HepG2 (cell line): Measurements from ENCODE around the gene HRC. TPM values are rescaled to one million over a fixed set of nuclear protein-coding genes. Genes with fewer than 3 reads are reported as not detected.

Experiments used
- CENPBD1 ChIP-seq: sonication (generic); formaldehyde crosslinking; IDR thresholded peaks from 2 replicates; pipeline ENCODE4 v1.8.0; 2022; ENCODE audit warnings: missing genetic modification reagents, low read depth, mild to moderate bottlenecking, borderline replicate concordance
- FOXO4 ChIP-seq: sonication (generic); formaldehyde crosslinking; conservative IDR thresholded peaks from 2 replicates; pipeline ENCODE4 v1.8.1; 2023; ENCODE audit warnings: missing genetic modification reagents
- GABPB1 ChIP-seq: IDR thresholded peaks from 2 replicates; pipeline ENCODE4 v1.6.1; 2016; ENCODE audit warnings: mild to moderate bottlenecking, missing genetic modification reagents, moderate library complexity, missing compliant biosample characterization
- GRHL1 ChIP-seq: sonication (generic); formaldehyde crosslinking; conservative IDR thresholded peaks from 2 replicates; pipeline ENCODE4 v1.8.0; 2022; ENCODE audit warnings: missing genetic modification reagents
- HNRNPLL ChIP-seq: fragments of 200-400 bp; formaldehyde crosslinking; IDR thresholded peaks from 2 replicates; pipeline ENCODE4 v1.6.1; 2017; ENCODE audit warnings: mild to moderate bottlenecking, low read depth, low read length; ENCODE audit not compliant: poor library complexity, severe bottlenecking
- MIXL1 ChIP-seq: IDR thresholded peaks from 2 replicates; pipeline ENCODE4 v1.6.1; 2016
- NBN ChIP-seq: fragments of 450-650 bp; conservative IDR thresholded peaks from 2 replicates; pipeline ENCODE4 v1.6.1; 2017
- NFIB ChIP-seq: sonication (generic); formaldehyde crosslinking; IDR thresholded peaks from 2 replicates; pipeline ENCODE4 v1.9.0; 2021; ENCODE audit warnings: missing genetic modification reagents, mild to moderate bottlenecking, borderline replicate concordance
- PRDM4 ChIP-seq: sonication (generic); formaldehyde crosslinking; IDR thresholded peaks from 2 replicates; pipeline ENCODE4 v1.9.0; 2021; ENCODE audit warnings: missing genetic modification reagents, borderline replicate concordance
- ZNF12 ChIP-seq: sonication (generic); formaldehyde crosslinking; IDR thresholded peaks from 2 replicates; pipeline ENCODE4 v1.5.0; 2020; ENCODE audit warnings: missing genetic modification reagents
- ZNF557 ChIP-seq: sonication (generic); formaldehyde crosslinking; IDR thresholded peaks from 2 replicates; pipeline ENCODE4 v1.4.0; 2020; ENCODE audit warnings: missing genetic modification reagents
- ZNF574 ChIP-seq: sonication (generic); formaldehyde crosslinking; IDR thresholded peaks from 2 replicates; pipeline ENCODE4 v1.4.0; 2020; ENCODE audit warnings: missing genetic modification reagents
- ZNF614 ChIP-seq: IDR thresholded peaks from 2 replicates; pipeline ENCODE4 v1.6.1; 2018; ENCODE audit warnings: missing biosample characterization, missing genetic modification reagents, inconsistent platforms, borderline replicate concordance
- polyA plus RNA-seq, 8 experiments: library from polyadenylated mRNA; depleted of rRNA in 3 of 8; stranded (reverse) in 7 of 8; unstranded in 1 of 8; fragments of >200 nt; fragmentation: Illumina TruSeq in 4 of 8; extraction: Trizol in 4 of 8; gene quantifications; 2 replicates each; pipeline versions ENCODE4 v1.2.1 to v1.2.3, GENCODE V29; 2011 to 2016; ENCODE audit warnings: low read depth in 4 of 8, missing spikeins in 1 of 8, mixed read lengths in 1 of 8; ENCODE audit not compliant: insufficient read depth in 1 of 8
- total RNA-seq, 5 experiments: library from RNA; depleted of rRNA; stranded (reverse); fragments of >200 nt; fragmentation: Illumina TruSeq; extraction: Trizol; gene quantifications; 2 replicates each; pipeline ENCODE4 v1.2.3, GENCODE V29; 2016; ENCODE audit warnings: low read depth in 1 of 5

The HRC gene
- total and polyA plus RNA-seq, 2 of the 13 experiments (the other 11 are each of a cell fraction or from before 2014, with no cell fraction given): 3.6 to 15.4 TPM

DNA sequence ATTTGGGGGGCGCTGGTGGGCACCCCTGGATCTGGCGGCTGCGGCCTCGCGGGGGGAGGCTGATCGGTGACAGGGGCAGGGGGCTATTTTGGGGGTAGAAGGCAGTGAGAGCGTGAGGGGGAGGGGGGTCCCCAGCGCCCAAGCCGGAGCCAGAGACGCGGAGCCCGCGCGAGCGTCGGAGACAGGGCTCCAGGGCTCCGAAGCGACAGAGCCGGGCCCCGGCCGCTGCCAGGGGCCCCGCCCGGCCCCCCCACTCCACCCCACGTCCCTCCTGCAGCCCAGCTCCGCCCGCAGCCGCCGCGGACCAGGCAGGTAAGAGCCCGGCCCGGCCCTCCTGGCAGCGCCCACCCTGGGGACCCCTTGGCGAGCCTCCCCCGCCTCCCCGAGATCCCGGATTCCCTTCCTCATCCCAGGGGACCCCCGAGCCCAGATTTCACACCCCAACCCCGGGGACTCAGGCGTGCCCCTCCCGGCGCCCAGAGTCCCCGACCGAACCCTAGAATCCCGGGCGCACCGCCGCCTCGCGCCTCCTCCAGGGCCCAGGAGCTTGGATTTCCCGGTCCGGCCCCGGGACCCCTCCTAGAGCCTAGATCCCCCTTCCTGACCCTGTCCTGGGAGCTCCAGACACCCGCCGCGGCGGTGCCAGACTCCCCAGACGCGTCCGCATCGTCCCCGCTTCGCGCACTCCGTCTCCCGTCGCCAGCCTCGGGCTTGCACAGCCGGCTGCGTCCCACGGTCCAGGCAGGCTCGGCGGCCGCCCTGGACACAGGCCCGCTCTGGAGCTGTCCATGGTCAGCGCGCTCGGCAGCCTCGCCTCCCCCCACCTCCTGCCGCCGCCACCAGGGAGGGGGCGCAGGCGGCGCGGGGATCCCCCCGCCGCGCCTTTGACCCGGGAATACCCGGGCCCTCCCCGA lies 35.5 kb downstream of the HRC start, which contains the start of gene PPFIA3 (continued):
- TF ChIP-seq HNRNPLL (no peak), NFIB (CRISPR knock-in tag) (no peak), PRDM4 (CRISPR knock-in tag) (peak; percentile 81; the same call in 1 of the 2 replicates), NBN (no peak), CENPBD1 (no peak), ZNF12 (peak; percentile 70; the same call in 1 of the 2 replicates), MIXL1 (CRISPR knock-in tag) (peak; percentile 69; the same call in 1 of the 2 replicates), ZNF614 (CRISPR knock-in tag) (peak; percentile 57; the same call in 1 of the 2 replicates), ZNF574 (CRISPR knock-in tag) (peak; percentile 75), FOXO4 (CRISPR knock-in tag) (no peak), GRHL1 (CRISPR knock-in tag) (no peak), ZNF557 (CRISPR knock-in tag) (peak; percentile 86; the same call in 1 of the 2 replicates), GABPB1 (CRISPR knock-in tag) (peak; percentile 67; the same call in 1 of the 2 replicates)
